ENCODE data around the gene CARD18. TPM values are rescaled to one million over a fixed set of nuclear protein-coding genes. Genes with fewer than 3 reads are reported as not detected.
"Not testable (repeated sequence)": the region's sequence is repeated elsewhere in the genome, so short reads cannot be mapped to it uniquely, and the experiment has no call there.

CARD18 gene
- polyA plus RNA-seq, 3 donors, result not detected

- H3K4me3 Mint-ChIP-seq, result no peak overlapping the region
- peaks cover 3 to 5% of the 10 kb centered on the region in 2 donors for H3K36me3 Mint-ChIP-seq
Observed at GRCh38 chr11:105103336-105103735, 36.2 kb downstream of the CARD18 start.

GRCh38 chr11:105102079-105102581 lies 37.4 kb downstream of the CARD18 start:
- H3K4me1 ChIP-seq (ENCODE audit: control insufficient read depth in 1 of 2, insufficient read depth in 2 of 2, low read length in 2 of 2), result peaks cover 32 to 41% of the 10 kb centered on the region in 2 donors
- H3K4me3 Mint-ChIP-seq; H3K4me3 ChIP-seq (replicated peaks in 1 of 3; ENCODE audit: low read depth in 2 of 3, low read length in 3 of 3); H3K36me3 Mint-ChIP-seq; H3K4me2 ChIP-seq (replicated peaks; ENCODE audit: extremely low read depth, low read length, poor library complexity, severe bottlenecking); H3K9me3 Mint-ChIP-seq; H3K9me3 ChIP-seq (replicated peaks in 1 of 2; ENCODE audit: control insufficient read depth in 1 of 2, insufficient read depth in 1 of 2, low read length in 2 of 2); H3K27me3 ChIP-seq (ENCODE audit: control insufficient read depth in 2 of 2, insufficient read depth in 2 of 2, low read length in 2 of 2); H3K27me3 Mint-ChIP-seq (ENCODE audit: low read depth in 3 of 3); H3K36me3 ChIP-seq (replicated peaks in 1 of 2; ENCODE audit: control insufficient read depth in 1 of 2, insufficient read depth in 2 of 2, low read length in 2 of 2); H2AFZ ChIP-seq (ENCODE audit: insufficient read depth, low read depth, low read length, poor library complexity, severe bottlenecking); H3K9ac ChIP-seq (ENCODE audit: insufficient read depth, low read length, poor library complexity, severe bottlenecking); H3K79me2 ChIP-seq (ENCODE audit: insufficient read depth, low read length); H4K20me1 ChIP-seq (ENCODE audit: insufficient read depth, low read length): not testable (repeated sequence)
- DNase-seq, result peak in 1 of 3 donors; percentile 33
- H3K27ac ChIP-seq (ENCODE audit: low read depth in 1 of 2, low read length in 2 of 2), result peak overlapping the region in 1 of 2 donors; percentile 86
- Mint-ChIP-seq H3K27ac (peak overlapping the region in 1 of 7 donors; percentile 98), H3K4me1 (peaks cover 39% of the 10 kb centered on the region)
- no CpG with 5 or more reads among the region's 3 CpGs for WGBS (ENCODE audit: insufficient coverage)
- intact Hi-C loops (cut with micrococcal nuclease), result loop anchor here in 1 of 2 donors (10.0 kb wide), 1 partner anchor 67 kb away; the partner anchor contains the start of gene CASP1

More at GRCh38 chr11:105103336-105103735, 36.2 kb downstream of the CARD18 start:
- Histone ChIP-seq H3K4me2 (replicated peaks; ENCODE audit: extremely low read depth, low read length, poor library complexity, severe bottlenecking) (no peak overlapping the region), H3K27me3 (ENCODE audit: control insufficient read depth in 2 of 2, insufficient read depth in 2 of 2, low read length in 2 of 2) (no peaks in the 10 kb centered on the region), H3K9me3 (replicated peaks in 1 of 2; ENCODE audit: control insufficient read depth in 1 of 2, insufficient read depth in 1 of 2, low read length in 2 of 2) (no peaks in the 10 kb centered on the region), H3K4me3 (replicated peaks in 1 of 3; ENCODE audit: low read depth in 2 of 3, low read length in 3 of 3) (no peak overlapping the region), H3K79me2 (ENCODE audit: insufficient read depth, low read length) (no peaks in the 10 kb centered on the region), H2AFZ (ENCODE audit: insufficient read depth, low read depth, low read length, poor library complexity, severe bottlenecking) (no peak overlapping the region), H3K4me1 (ENCODE audit: control insufficient read depth in 1 of 2, insufficient read depth in 2 of 2, low read length in 2 of 2) (peaks cover 32 to 41% of the 10 kb centered on the region in 2 donors), H3K9ac (ENCODE audit: insufficient read depth, low read length, poor library complexity, severe bottlenecking) (no peak overlapping the region), H3K27ac (ENCODE audit: low read depth in 1 of 2, low read length in 2 of 2) (no peak overlapping the region), H3K36me3 (replicated peaks in 1 of 2; ENCODE audit: control insufficient read depth in 1 of 2, insufficient read depth in 2 of 2, low read length in 2 of 2) (no peaks in the 10 kb centered on the region), H4K20me1 (ENCODE audit: insufficient read depth, low read length) (no peaks in the 10 kb centered on the region)
- no peak overlapping the region for H3K27ac Mint-ChIP-seq
- intact Hi-C loops (cut with micrococcal nuclease), result loop anchor here in 1 of 2 donors (10.0 kb wide), 1 partner anchor 69 kb away; the partner anchor contains the start of gene CASP1
- DNase-seq, result peak in 1 of 3 donors; percentile 22
- no peak for TF ChIP-seq CTCF (IDR thresholded peaks at IDR 0.05)
- H3K4me1 Mint-ChIP-seq, result peaks cover 38% of the 10 kb centered on the region
- peaks cover 0 to 7% (median 3%) of the 10 kb centered on the region in 7 donors for H3K9me3 Mint-ChIP-seq
- peaks cover 0 to 3% (median 0%) of the 10 kb centered on the region in 3 donors for H3K27me3 Mint-ChIP-seq (ENCODE audit: low read depth in 3 of 3)
